ENCODE data around the gene UBAC2.
"Not testable (repeated sequence)": the region's sequence is repeated elsewhere in the genome, so short reads cannot be mapped to it uniquely, and the experiment has no call there.

UBAC2 gene

GRCh38 chr13:99386495-99386894, 185.8 kb downstream of the UBAC2 start:
- no peaks in the 10 kb centered on the region for H3K27me3 ChIP-seq (ENCODE audit: control insufficient read depth, insufficient read depth, low read length)
- peaks cover 4% of the 10 kb centered on the region; the same call in 1 of the 2 replicates for H3K36me3 ChIP-seq (ENCODE audit: control insufficient read depth, insufficient read depth, low read length)
- no peaks in the 10 kb centered on the region for H3K4me1 ChIP-seq (ENCODE audit: control insufficient read depth, insufficient read depth, low read length)
- H3K4me3 ChIP-seq (ENCODE audit: low read depth, low read length), result no peak overlapping the region
- no peaks in the 10 kb centered on the region for H3K9me3 ChIP-seq (ENCODE audit: control insufficient read depth, insufficient read depth, low read length)
- no peak overlapping the region for H3K9ac ChIP-seq (ENCODE audit: low read depth, low read length)
- H3K27ac ChIP-seq (ENCODE audit: low read depth, low read length), result no peak overlapping the region

- no peak overlapping the region for H3K27ac ChIP-seq (ENCODE audit: low read depth, low read length)
- no peak overlapping the region for H3K9ac ChIP-seq (ENCODE audit: low read depth, low read length)
- no peaks in the 10 kb centered on the region for H3K36me3 ChIP-seq (ENCODE audit: control insufficient read depth, insufficient read depth, low read length)
- no peak overlapping the region for H3K4me3 ChIP-seq (ENCODE audit: low read depth, low read length)
- no peaks in the 10 kb centered on the region for H3K9me3 ChIP-seq (ENCODE audit: control insufficient read depth, insufficient read depth, low read length)
- H3K27me3 ChIP-seq (ENCODE audit: control insufficient read depth, insufficient read depth, low read length), result no peaks in the 10 kb centered on the region
- no peaks in the 10 kb centered on the region for H3K4me1 ChIP-seq (ENCODE audit: control insufficient read depth, insufficient read depth, low read length)
These were observed 186.5 kb downstream of the UBAC2 start for GRCh38 chr13:99386911-99387788.

- H3K27me3 ChIP-seq (ENCODE audit: control insufficient read depth, insufficient read depth, low read length), result no peaks in the 10 kb centered on the region
- H3K9me3 ChIP-seq (ENCODE audit: control insufficient read depth, insufficient read depth, low read length), result no peaks in the 10 kb centered on the region
- H3K27ac ChIP-seq (ENCODE audit: low read depth, low read length), result no peak overlapping the region
- no peaks in the 10 kb centered on the region for H3K36me3 ChIP-seq (ENCODE audit: control insufficient read depth, insufficient read depth, low read length)
- H3K9ac ChIP-seq (ENCODE audit: low read depth, low read length), result no peak overlapping the region
- H3K4me3 ChIP-seq (ENCODE audit: low read depth, low read length), result no peak overlapping the region
- no peaks in the 10 kb centered on the region for H3K4me1 ChIP-seq (ENCODE audit: control insufficient read depth, insufficient read depth, low read length)
These were observed 187.8 kb downstream of the UBAC2 start for GRCh38 chr13:99388334-99388923.

GRCh38 chr13:99389094-99389493, 188.4 kb downstream of the UBAC2 start:
- not testable (repeated sequence) for H3K9me3 ChIP-seq (ENCODE audit: control insufficient read depth, insufficient read depth, low read length); H3K27me3 ChIP-seq (ENCODE audit: control insufficient read depth, insufficient read depth, low read length); H3K36me3 ChIP-seq (ENCODE audit: control insufficient read depth, insufficient read depth, low read length); H3K4me3 ChIP-seq (ENCODE audit: low read depth, low read length); H3K9ac ChIP-seq (ENCODE audit: low read depth, low read length); H3K27ac ChIP-seq (ENCODE audit: low read depth, low read length); H3K4me1 ChIP-seq (ENCODE audit: control insufficient read depth, insufficient read depth, low read length)

GRCh38 chr13:99389520-99390304, 189.1 kb downstream of the UBAC2 start:
- Histone ChIP-seq H3K27ac (ENCODE audit: low read depth, low read length) (no peak overlapping the region), H3K4me3 (ENCODE audit: low read depth, low read length) (no peak overlapping the region), H3K9ac (ENCODE audit: low read depth, low read length) (no peak overlapping the region), H3K36me3 (ENCODE audit: control insufficient read depth, insufficient read depth, low read length) (no peaks in the 10 kb centered on the region), H3K9me3 (ENCODE audit: control insufficient read depth, insufficient read depth, low read length) (no peaks in the 10 kb centered on the region), H3K4me1 (ENCODE audit: control insufficient read depth, insufficient read depth, low read length) (no peaks in the 10 kb centered on the region), H3K27me3 (ENCODE audit: control insufficient read depth, insufficient read depth, low read length) (no peaks in the 10 kb centered on the region)

- no peaks in the 10 kb centered on the region for H3K27me3 ChIP-seq (ENCODE audit: control insufficient read depth, insufficient read depth, low read length)
- H3K9me3 ChIP-seq (ENCODE audit: control insufficient read depth, insufficient read depth, low read length), result no peaks in the 10 kb centered on the region
- H3K27ac ChIP-seq (ENCODE audit: low read depth, low read length), result no peak overlapping the region
- no peaks in the 10 kb centered on the region for H3K4me1 ChIP-seq (ENCODE audit: control insufficient read depth, insufficient read depth, low read length)
- H3K36me3 ChIP-seq (ENCODE audit: control insufficient read depth, insufficient read depth, low read length), result no peaks in the 10 kb centered on the region
- H3K4me3 ChIP-seq (ENCODE audit: low read depth, low read length), result no peak overlapping the region
- H3K9ac ChIP-seq (ENCODE audit: low read depth, low read length), result no peak overlapping the region
These were observed 189.9 kb downstream of the UBAC2 start for GRCh38 chr13:99390601-99391000.

- Histone ChIP-seq H3K4me3 (ENCODE audit: low read depth, low read length) (no peak overlapping the region), H3K9ac (ENCODE audit: low read depth, low read length) (no peak overlapping the region), H3K9me3 (ENCODE audit: control insufficient read depth, insufficient read depth, low read length) (no peaks in the 10 kb centered on the region), H3K27me3 (ENCODE audit: control insufficient read depth, insufficient read depth, low read length) (no peaks in the 10 kb centered on the region), H3K27ac (ENCODE audit: low read depth, low read length) (no peak overlapping the region), H3K36me3 (ENCODE audit: control insufficient read depth, insufficient read depth, low read length) (no peaks in the 10 kb centered on the region), H3K4me1 (ENCODE audit: control insufficient read depth, insufficient read depth, low read length) (no peaks in the 10 kb centered on the region)
These were observed 191.3 kb downstream of the UBAC2 start for GRCh38 chr13:99391781-99392469.

GRCh38 chr13:99392470-99393135, 191.9 kb downstream of the UBAC2 start:
- H3K4me3 ChIP-seq (ENCODE audit: low read depth, low read length), result no peak overlapping the region
- no peaks in the 10 kb centered on the region for H3K9me3 ChIP-seq (ENCODE audit: control insufficient read depth, insufficient read depth, low read length)
- no peaks in the 10 kb centered on the region for H3K4me1 ChIP-seq (ENCODE audit: control insufficient read depth, insufficient read depth, low read length)
- no peaks in the 10 kb centered on the region for H3K36me3 ChIP-seq (ENCODE audit: control insufficient read depth, insufficient read depth, low read length)
- no peak overlapping the region for H3K27ac ChIP-seq (ENCODE audit: low read depth, low read length)
- H3K27me3 ChIP-seq (ENCODE audit: control insufficient read depth, insufficient read depth, low read length), result no peaks in the 10 kb centered on the region
- H3K9ac ChIP-seq (ENCODE audit: low read depth, low read length), result no peak overlapping the region

- not testable (repeated sequence) for H3K9ac ChIP-seq (ENCODE audit: low read depth, low read length); H3K4me3 ChIP-seq (ENCODE audit: low read depth, low read length); H3K36me3 ChIP-seq (ENCODE audit: control insufficient read depth, insufficient read depth, low read length); H3K27ac ChIP-seq (ENCODE audit: low read depth, low read length); H3K9me3 ChIP-seq (ENCODE audit: control insufficient read depth, insufficient read depth, low read length); H3K27me3 ChIP-seq (ENCODE audit: control insufficient read depth, insufficient read depth, low read length); H3K4me1 ChIP-seq (ENCODE audit: control insufficient read depth, insufficient read depth, low read length)
These were observed 192.7 kb downstream of the UBAC2 start for GRCh38 chr13:99393391-99393790.

Data from HUES48 (cell line).